ENCODE results near the gene PSME2. TPM values are rescaled to one million over a fixed set of nuclear protein-coding genes. Genes with fewer than 3 reads are reported as not detected.

PSME2 gene
- total and polyA plus RNA-seq, 2 of the 13 experiments (the other 11 are each of a cell fraction or from before 2014, with no cell fraction given) = 332 to 716 TPM

DNA sequence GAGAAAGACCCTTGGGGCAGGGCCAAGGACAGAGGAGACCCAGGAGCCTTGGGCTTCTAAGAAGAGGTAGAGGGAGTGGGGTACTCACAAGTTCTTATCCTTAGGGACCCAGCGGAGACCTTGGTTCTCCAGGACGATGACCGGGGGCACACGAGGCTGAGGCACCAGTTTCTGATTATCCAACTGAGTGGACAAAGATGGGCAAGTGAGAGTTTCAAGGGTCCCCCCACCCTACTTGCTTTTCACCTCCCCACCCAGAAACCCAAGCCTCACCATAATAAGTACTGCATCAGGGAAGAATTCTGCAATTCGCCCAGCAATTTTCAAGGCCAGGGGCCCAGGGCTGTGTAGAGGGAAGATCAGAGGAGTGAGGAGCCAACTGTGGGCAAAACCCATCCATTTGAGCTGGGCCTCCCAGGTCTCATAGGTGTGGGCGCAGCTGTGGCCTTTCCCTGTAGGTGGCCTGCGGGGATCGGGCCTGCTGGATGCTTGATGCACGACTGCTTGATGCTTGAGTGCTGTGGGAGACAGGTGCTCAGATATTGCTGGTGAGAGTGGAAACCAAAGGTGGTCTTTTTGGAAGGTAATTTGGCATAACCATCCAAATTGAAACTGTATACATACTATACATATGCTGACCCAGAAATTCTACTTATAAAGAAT is 7.0 kb downstream of the PSME2 start (continued):
- TF ChIP-seq ZFX (CRISPR knock-in tag; IDR thresholded peaks at IDR 0.05; ENCODE audit: low read depth) (peak; percentile 75), SMAD1 (CRISPR knock-in tag; IDR thresholded peaks at IDR 0.05; ENCODE audit: borderline replicate concordance, low read depth) (no peak), KDM5B (CRISPR knock-in tag; IDR thresholded peaks at IDR 0.05; ENCODE audit: borderline replicate concordance) (peak; percentile 62; the same call in 1 of the 2 replicates), THYN1 (CRISPR knock-in tag; IDR thresholded peaks at IDR 0.05; ENCODE audit: borderline replicate concordance, low read depth) (no peak), ERF (CRISPR knock-in tag; IDR thresholded peaks at IDR 0.05) (0 out of 2 replicates have a peak, but pooled peaks have one; percentile 37), SP140L (CRISPR knock-in tag; IDR thresholded peaks at IDR 0.05; ENCODE audit: borderline replicate concordance) (0 out of 2 replicates have a peak, but pooled peaks have one; percentile 5), SIN3A (IDR thresholded peaks at IDR 0.05; ENCODE audit: borderline replicate concordance, low read depth, low read length) (peak; percentile 42; the same call in 1 of the 2 replicates), GPN1 (CRISPR knock-in tag; IDR thresholded peaks at IDR 0.05; ENCODE audit: borderline replicate concordance) (no peak), ZNF326 (CRISPR knock-in tag; IDR thresholded peaks at IDR 0.05; ENCODE audit: borderline replicate concordance) (no peak), TMF1 (CRISPR knock-in tag; IDR thresholded peaks at IDR 0.05; ENCODE audit: low read depth) (no peak), NFKB2 (CRISPR knock-in tag; IDR thresholded peaks at IDR 0.05; ENCODE audit: borderline replicate concordance) (peak; percentile 38; the same call in 1 of the 2 replicates), ZNF556 (CRISPR knock-in tag; IDR thresholded peaks at IDR 0.05; ENCODE audit: borderline replicate concordance) (0 out of 2 replicates have a peak, but pooled peaks have one; percentile 25), TOE1 (CRISPR knock-in tag; IDR thresholded peaks at IDR 0.05) (no peak), PRPF4 (IDR thresholded peaks at IDR 0.05; ENCODE audit: low read depth, low read length, poor library complexity, severe bottlenecking) (peak; percentile 57), ZNF773 (CRISPR knock-in tag; IDR thresholded peaks at IDR 0.05; ENCODE audit: borderline replicate concordance) (no peak), HMG20B (CRISPR knock-in tag; conservative IDR thresholded peaks at IDR 0.05) (no peak)
- TF ChIP-seq, protein P1, sequence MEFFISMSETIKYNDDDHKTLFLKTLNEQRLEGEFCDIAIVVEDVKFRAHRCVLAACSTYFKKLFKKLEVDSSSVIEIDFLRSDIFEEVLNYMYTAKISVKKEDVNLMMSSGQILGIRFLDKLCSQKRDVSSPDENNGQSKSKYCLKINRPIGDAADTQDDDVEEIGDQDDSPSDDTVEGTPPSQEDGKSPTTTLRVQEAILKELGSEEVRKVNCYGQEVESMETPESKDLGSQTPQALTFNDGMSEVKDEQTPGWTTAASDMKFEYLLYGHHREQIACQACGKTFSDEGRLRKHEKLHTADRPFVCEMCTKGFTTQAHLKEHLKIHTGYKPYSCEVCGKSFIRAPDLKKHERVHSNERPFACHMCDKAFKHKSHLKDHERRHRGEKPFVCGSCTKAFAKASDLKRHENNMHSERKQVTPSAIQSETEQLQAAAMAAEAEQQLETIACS (CRISPR knock-in tag; IDR thresholded peaks at IDR 0.05) = no peak
- TF ChIP-seq, protein P2, sequence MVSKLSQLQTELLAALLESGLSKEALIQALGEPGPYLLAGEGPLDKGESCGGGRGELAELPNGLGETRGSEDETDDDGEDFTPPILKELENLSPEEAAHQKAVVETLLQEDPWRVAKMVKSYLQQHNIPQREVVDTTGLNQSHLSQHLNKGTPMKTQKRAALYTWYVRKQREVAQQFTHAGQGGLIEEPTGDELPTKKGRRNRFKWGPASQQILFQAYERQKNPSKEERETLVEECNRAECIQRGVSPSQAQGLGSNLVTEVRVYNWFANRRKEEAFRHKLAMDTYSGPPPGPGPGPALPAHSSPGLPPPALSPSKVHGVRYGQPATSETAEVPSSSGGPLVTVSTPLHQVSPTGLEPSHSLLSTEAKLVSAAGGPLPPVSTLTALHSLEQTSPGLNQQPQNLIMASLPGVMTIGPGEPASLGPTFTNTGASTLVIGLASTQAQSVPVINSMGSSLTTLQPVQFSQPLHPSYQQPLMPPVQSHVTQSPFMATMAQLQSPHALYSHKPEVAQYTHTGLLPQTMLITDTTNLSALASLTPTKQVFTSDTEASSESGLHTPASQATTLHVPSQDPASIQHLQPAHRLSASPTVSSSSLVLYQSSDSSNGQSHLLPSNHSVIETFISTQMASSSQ (IDR thresholded peaks at IDR 0.05; ENCODE audit: low read depth) = no peak
- TF ChIP-seq, protein P2 (CRISPR knock-in tag; IDR thresholded peaks at IDR 0.05; ENCODE audit: borderline replicate concordance) = 0 out of 2 replicates have a peak, but pooled peaks have one; percentile 32
- TF ChIP-seq, protein P3, sequence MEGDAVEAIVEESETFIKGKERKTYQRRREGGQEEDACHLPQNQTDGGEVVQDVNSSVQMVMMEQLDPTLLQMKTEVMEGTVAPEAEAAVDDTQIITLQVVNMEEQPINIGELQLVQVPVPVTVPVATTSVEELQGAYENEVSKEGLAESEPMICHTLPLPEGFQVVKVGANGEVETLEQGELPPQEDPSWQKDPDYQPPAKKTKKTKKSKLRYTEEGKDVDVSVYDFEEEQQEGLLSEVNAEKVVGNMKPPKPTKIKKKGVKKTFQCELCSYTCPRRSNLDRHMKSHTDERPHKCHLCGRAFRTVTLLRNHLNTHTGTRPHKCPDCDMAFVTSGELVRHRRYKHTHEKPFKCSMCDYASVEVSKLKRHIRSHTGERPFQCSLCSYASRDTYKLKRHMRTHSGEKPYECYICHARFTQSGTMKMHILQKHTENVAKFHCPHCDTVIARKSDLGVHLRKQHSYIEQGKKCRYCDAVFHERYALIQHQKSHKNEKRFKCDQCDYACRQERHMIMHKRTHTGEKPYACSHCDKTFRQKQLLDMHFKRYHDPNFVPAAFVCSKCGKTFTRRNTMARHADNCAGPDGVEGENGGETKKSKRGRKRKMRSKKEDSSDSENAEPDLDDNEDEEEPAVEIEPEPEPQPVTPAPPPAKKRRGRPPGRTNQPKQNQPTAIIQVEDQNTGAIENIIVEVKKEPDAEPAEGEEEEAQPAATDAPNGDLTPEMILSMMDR (CRISPR knock-in tag; IDR thresholded peaks at IDR 0.05) = peak; percentile 25
- TF ChIP-seq, protein P4, sequence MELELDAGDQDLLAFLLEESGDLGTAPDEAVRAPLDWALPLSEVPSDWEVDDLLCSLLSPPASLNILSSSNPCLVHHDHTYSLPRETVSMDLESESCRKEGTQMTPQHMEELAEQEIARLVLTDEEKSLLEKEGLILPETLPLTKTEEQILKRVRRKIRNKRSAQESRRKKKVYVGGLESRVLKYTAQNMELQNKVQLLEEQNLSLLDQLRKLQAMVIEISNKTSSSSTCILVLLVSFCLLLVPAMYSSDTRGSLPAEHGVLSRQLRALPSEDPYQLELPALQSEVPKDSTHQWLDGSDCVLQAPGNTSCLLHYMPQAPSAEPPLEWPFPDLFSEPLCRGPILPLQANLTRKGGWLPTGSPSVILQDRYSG (CRISPR knock-in tag; IDR thresholded peaks at IDR 0.05) = no peak
